Fibroblast of skin of back (primary cell): ENCODE measurements around the gene SEC14L3.

ENCODE experiments used
- DNase-seq: peaks from one replicate; pipeline ENCODE4 v3.0.0-alpha.2; 2013

Gene SEC14L3

GRCh38 chr22:30444632-30445437 is 27.0 kb downstream of the SEC14L3 start:
- peak; percentile 51 for DNase-seq

GRCh38 chr22:30441088-30441487 is 30.7 kb downstream of the SEC14L3 start:
- no peak for DNase-seq

GRCh38 chr22:30439836-30440235 is 32.0 kb downstream of the SEC14L3 start:
- no peak for DNase-seq

GRCh38 chr22:30439226-30439625 is 32.6 kb downstream of the SEC14L3 start:
- DNase-seq = no peak

GRCh38 chr22:30438559-30438958 is 33.3 kb downstream of the SEC14L3 start:
- no peak for DNase-seq

GRCh38 chr22:30436196-30436595 is 35.6 kb downstream of the SEC14L3 start:
- no peak for DNase-seq

GRCh38 chr22:30435674-30436126 is 36.1 kb downstream of the SEC14L3 start:
- no peak for DNase-seq

GRCh38 chr22:30434843-30435242 is 37.0 kb downstream of the SEC14L3 start:
- DNase-seq = no peak

GRCh38 chr22:30433773-30434172 is 38.0 kb downstream of the SEC14L3 start:
- no peak for DNase-seq

GRCh38 chr22:30433227-30433626 is 38.6 kb downstream of the SEC14L3 start:
- no peak for DNase-seq

GRCh38 chr22:30432520-30432919 is 39.3 kb downstream of the SEC14L3 start:
- DNase-seq = no peak

- DNase-seq = no peak
These were observed 39.7 kb downstream of the SEC14L3 start for GRCh38 chr22:30432096-30432495.

GRCh38 chr22:30430933-30431332 is 40.9 kb downstream of the SEC14L3 start:
- no peak for DNase-seq

- no peak for DNase-seq
These were observed 41.9 kb downstream of the SEC14L3 start for GRCh38 chr22:30429887-30430286.

- no peak for DNase-seq
These were observed 43.9 kb downstream of the SEC14L3 start for GRCh38 chr22:30427871-30428270.

GRCh38 chr22:30426388-30427353 is 45.1 kb downstream of the SEC14L3 start:
- peak; percentile 82 for DNase-seq

- peak; percentile 79 for DNase-seq
These were observed 46.0 kb downstream of the SEC14L3 start, which contains the start of gene MTFP1 for GRCh38 chr22:30425616-30426387. Gene MTFP1 (plus strand): TSS chr22:30425768. CDS start chr22:30425880, 112 bp downstream.

GRCh38 chr22:30425327-30425615 is 46.5 kb downstream of the SEC14L3 start:
- no peak for DNase-seq

GRCh38 chr22:30424534-30425326 is 47.1 kb downstream of the SEC14L3 start:
- peak; percentile 41 for DNase-seq

- DNase-seq = peak; percentile 100
These were observed 47.8 kb downstream of the SEC14L3 start for GRCh38 chr22:30423959-30424533.

GRCh38 chr22:30423301-30423958 is 48.4 kb downstream of the SEC14L3 start:
- no peak for DNase-seq
